ENCODE data around the gene GTF2H2C.

GRCh38 chr5:69525490-69525889 lies 34.5 kb upstream of the GTF2H2C start:
- TF ChIP-seq CTCF (conservative IDR thresholded peaks at IDR 0.05; ENCODE audit: low read length) (no peak), EZH2phosphoT487 (IDR thresholded peaks at IDR 0.05; ENCODE audit: borderline replicate concordance, low read depth, low read length) (no peak)

All from OCI-LY7 (cell line).